Lung microvascular endothelial cell (primary cell): ENCODE data around the gene IL10. TPM values are rescaled to one million over a fixed set of nuclear protein-coding genes. Genes with fewer than 3 reads are reported as not detected.

ENCODE experiments used
- DNase-seq, 2 donors: peaks; one replicate each; pipeline versions ENCODE4 v3.0.0 to v3.0.0-alpha.2; 2010; ENCODE audit warnings: low read depth in 2 of 2
- total RNA-seq: library from RNA; depleted of rRNA; stranded (reverse); fragments of >200 nt; gene quantifications from 2 replicates; pipeline ENCODE4 v1.2.1, GENCODE V29; 2014

IL10 gene
- total RNA-seq, result not detected in 2 replicates

DNA sequence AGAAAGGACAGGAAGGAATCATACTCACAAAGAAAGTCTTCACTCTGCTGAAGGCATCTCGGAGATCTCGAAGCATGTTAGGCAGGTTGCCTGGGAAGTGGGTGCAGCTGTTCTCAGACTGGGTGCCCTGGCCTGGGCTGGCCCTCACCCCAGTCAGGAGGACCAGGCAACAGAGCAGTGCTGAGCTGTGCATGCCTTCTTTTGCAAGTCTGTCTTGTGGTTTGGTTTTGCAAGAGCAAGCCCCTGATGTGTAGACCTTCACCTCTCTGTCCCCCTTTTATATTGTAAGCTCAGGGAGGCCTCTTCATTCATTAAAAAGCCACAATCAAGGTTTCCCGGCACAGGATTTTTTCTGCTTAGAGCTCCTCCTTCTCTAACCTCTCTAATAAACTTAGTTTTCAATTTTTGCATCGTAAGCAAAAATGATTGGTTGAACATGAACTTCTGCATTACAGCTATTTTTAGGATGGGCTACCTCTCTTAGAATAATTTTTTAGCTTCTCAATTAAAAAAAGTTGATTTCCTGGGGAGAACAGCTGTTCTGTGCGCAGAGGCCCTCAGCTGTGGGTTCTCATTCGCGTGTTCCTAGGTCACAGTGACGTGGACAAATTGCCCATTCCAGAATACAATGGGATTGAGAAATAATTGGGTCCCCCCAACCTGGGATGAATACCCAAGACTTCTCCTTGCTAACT is at the start of gene IL10:
Gene IL10 (minus strand): TSS at position 252 of the 695 bp plus-strand sequence. CDS start 59 bp downstream, at position 193.
- no peak for DNase-seq

- DNase-seq, result no peak
Observed at GRCh38 chr1:206821493-206821892, 49.2 kb upstream of the IL10 start.

GRCh38 chr1:206816390-206817287 is 44.3 kb upstream of the IL10 start:
- DNase-seq, result no peak

DNA sequence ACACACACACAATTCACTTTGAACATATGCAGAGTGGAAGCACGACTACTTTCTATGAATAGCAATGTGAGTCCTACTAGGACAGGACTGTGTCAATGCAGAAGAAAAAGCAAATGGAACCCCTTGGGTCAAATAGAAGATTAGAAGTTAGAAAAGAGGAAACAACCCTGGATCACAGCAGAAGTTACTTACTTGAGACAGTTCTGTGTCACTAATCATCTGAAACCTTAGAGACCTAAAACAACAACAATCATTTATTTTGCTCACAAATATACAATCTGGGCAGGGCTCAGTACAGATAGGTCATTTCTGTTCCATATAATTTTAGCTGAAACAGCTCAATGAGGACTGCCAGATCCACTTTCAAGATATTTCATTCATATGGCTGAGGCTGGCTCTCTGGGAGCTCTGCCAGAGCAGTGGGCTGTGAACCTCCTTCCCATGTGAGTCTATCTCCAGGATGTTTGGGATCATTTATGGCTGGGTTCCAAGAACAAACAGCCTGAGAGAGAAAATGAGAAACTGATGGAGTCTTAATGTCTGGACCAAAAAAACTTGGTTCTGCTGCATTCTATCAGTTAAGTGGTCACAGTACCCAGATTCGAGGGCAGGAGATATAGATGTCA is 42.5 kb upstream of the IL10 start:
- DNase-seq, result peak; percentile 6 to 81

- DNase-seq, result no peak
Observed at GRCh38 chr1:206812471-206812870, 40.2 kb upstream of the IL10 start.

DNA sequence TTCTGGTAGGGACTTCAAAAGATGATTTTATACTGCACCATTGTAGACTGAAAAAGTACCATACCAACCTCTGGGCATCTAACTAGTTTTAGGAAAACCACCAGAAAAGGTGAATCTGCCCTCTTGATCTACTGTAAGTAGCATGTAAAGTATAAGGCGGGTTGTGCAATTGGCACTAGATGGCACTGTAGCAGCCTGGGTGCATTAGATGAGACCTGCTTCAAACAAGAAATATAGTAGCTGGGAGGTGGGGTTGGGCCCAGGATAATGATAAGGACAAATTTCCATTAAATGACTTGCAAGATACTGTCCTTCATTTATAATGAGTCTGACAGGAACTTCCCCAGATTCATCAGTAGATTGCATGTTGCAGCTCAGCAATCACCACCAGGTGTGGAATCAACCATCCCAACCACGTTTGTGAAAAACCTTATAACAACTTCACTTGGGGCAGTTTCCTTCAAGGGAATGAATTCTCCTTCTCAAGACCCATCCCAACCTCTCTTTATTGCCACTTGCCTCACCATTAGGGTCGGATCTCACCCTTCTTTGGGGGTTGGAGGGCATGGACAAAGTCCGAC is 37.3 kb upstream of the IL10 start:
- peak; percentile 47 to 60 for DNase-seq

DNA sequence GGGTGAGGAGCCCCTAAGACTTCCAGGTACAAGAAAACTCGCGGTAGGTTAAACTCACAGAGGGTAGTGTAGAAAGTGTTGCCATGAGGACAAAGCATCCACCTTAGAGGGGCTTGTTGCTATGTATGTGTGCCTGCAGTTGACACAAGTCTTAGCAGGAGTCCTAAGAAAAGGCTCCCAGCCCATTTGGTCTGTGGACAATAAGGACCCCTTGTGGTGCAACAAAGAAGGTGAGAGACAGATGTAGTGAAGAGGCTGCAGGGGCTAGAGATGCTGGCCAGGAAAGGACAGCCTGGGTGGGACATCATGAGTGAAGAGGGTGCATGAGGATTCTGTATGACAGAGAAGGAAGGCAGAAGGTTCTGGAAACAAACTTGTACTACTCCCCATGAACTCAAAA is 36.3 kb upstream of the IL10 start:
- DNase-seq, result peak in 1 of 2 donors; percentile 16

DNA sequence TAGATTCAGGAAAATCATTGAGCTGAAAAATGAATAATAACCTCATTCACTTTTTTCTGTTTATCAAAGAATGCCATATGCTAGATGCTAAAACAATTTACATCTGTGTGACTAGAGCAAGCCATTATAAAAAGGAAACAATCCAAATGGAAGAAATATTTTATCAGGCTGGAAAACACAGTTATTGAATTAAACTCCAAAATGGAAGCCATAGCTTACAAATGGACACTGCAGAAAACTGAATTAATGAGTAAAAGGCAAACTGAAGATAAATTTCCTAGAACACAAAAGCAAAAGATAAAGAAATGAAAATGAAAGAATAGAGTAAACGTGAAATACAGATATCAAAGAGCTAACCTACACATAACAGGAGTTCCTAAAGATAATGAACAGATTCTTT is 33.1 kb upstream of the IL10 start:
- no peak for DNase-seq

DNA sequence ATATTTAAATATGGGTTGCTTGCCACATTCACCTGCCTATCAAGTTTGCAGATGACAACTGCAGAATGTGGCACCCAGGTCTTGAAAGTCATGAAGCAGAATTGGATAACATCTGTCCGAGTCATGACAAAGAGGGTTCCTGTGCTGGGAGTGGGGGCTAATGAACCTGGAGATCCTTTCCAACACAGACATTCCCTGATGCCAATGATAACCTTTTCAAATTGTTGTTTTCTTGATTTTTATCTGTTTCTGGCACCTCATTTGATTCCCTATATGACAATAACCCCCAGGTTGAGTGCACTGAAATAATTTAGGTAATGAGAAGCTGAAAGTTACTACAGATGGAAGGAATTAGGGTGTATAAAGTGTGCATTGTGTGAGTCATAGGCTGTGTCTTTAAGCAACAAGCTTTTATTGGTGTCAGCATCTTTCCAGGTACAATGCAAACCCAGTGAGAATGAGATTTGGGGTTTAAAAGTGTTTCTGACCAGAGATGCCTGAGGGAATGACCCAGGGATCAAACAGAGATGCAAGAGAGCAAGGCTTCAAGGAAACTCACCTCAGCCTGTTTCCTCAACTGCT is 32.0 kb upstream of the IL10 start:
- no peak for DNase-seq

DNA sequence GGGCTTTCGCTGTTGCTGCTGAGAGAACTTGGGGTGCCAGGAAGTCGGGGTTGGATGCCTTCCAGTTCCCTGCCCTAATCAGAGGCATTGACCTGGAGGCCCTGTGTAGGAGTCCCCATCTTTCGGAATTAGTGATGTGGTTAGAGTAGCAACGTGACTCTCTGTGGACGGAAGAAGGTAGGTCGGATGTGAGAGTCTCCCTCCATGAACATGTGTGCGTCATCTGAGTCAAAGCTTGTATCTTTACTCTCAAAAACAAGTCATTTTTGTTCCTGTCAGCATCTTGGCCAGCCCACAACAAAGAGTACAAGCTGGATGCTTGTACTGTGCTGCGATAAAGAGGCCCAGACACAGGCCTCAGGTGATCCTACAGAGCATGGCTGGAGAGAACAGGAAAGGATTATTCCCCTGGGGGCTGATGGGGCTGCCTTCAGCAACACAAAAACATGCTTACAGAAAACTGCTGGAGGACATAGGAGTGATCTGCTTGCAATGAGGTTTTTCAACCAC is 31.0 kb upstream of the IL10 start:
- DNase-seq, result no peak

GRCh38 chr1:206802401-206802800 is 30.1 kb upstream of the IL10 start:
- no peak for DNase-seq

DNA sequence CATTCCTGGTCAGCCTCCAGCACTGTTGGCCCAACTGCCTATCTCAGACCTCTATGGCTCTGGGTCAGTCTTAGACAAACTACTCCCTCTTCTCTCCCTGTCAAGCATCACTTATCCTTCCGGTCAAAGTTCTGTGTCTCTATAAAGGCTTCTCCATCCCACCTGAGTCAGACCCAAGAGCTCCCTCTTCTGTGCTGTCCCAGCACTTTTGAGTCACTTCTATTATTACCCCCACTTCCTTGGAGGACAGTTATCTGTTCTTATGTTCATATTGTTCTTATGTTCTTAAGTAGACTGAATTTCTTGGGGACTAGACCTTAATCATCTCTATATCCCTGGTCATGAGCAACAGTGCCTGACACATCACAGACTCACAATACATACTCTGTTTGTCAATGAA is 29.2 kb upstream of the IL10 start:
- no peak for DNase-seq

DNA sequence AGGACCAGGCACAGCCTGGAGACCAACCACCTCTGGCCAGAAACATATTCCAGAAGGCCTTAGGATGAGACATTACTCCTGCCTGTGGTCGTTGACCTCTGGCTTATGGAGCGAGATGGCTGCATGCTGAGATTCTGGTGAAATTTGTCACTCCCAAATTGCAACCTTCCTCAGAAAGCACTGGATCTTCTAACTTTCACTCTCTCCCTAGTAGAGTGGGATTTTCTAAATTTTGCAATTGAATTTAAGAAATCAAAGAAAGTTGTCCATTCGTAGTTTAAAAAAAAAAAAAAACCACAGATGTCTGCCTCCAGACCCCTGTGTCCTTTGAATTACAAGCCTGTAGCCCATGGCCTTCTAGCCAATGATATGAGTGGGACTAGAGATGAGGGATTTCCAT is 28.6 kb upstream of the IL10 start:
- no peak for DNase-seq

- DNase-seq, result no peak
Observed at GRCh38 chr1:206800411-206800810, 28.1 kb upstream of the IL10 start.

GRCh38 chr1:206799311-206799710 is 27.0 kb upstream of the IL10 start:
- no peak for DNase-seq

GRCh38 chr1:206798384-206798996 is 26.2 kb upstream of the IL10 start:
- no peak for DNase-seq

- peak; percentile 25 to 31 for DNase-seq
Observed at GRCh38 chr1:206797534-206798383, 25.5 kb upstream of the IL10 start.

GRCh38 chr1:206796981-206797402 is 24.7 kb upstream of the IL10 start:
- no peak for DNase-seq

GRCh38 chr1:206796116-206796515 is 23.8 kb upstream of the IL10 start:
- DNase-seq, result no peak
